ENCODE measurements around the gene POLR1G. TPM values are rescaled to one million over a fixed set of nuclear protein-coding genes. Genes with fewer than 3 reads are reported as not detected.
"Not testable (repeated sequence)": the region's sequence is repeated elsewhere in the genome, so short reads cannot be mapped to it uniquely, and the experiment has no call there.

The POLR1G gene
- total and polyA plus RNA-seq, 9 of the 15 experiments (the other 6 are each of a cell fraction or from before 2014, with no cell fraction given): 3.0 to 50.1 (median 27.4) TPM

DNA sequence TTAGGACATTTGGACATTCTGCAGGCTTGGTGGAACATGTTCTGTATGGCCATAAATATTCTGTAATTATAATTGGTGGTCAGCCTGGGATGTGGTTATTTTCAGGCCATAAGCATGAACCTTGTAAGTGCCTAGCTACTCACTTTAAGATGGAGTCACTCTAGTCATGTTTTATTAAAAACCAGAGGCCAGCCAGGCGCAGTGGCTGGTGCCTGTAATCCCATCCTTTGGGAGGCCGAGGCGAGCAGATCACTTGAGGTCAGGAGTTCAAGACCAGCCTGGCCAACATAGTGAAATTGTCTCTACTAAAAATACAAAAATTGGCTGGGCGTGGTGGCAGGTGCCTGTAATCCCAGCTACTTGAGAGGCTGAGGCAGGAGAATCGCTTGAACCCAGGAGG is 1.1 kb downstream of the POLR1G start:
- H3K4me1 ChIP-seq (replicated peaks in 1 of 2; ENCODE audit: control insufficient read depth in 2 of 2, insufficient read depth in 2 of 2, low read length in 2 of 2): peaks cover 21 to 55% of the 10 kb centered on the region in 2 experiments; a peak in 4 of 5 replicates
- CTCF ChIA-PET (ENCODE audit: low intra/inter-chr PET ratio); intact Hi-C loops (cut with micrococcal nuclease); in situ Hi-C loops (cut with MboI); BruUV-seq (replicated peaks); H3K27me3 ChIP-seq (ENCODE audit: control insufficient read depth in 2 of 2, insufficient read depth in 2 of 2, low read length in 2 of 2); H3K9me3 ChIP-seq (replicated peaks; ENCODE audit: control insufficient read depth, insufficient read depth, low read depth, low read length); ATAC-seq; H3K9me1 ChIP-seq (ENCODE audit: control insufficient read depth, insufficient read depth, low read length); H4K20me1 ChIP-seq (replicated peaks; ENCODE audit: control insufficient read depth, insufficient read depth, low read length); FAIRE-seq; H2AFZ ChIP-seq (ENCODE audit: low read depth, low read length); DNase-seq (ENCODE audit: extremely low read depth in 1 of 4, low spot score in 3 of 4); TF ChIP-seq NR4A1 (CRISPR knock-in tag; IDR thresholded peaks at IDR 0.05); NR2C1 (IDR thresholded peaks at IDR 0.05): not testable (repeated sequence)
- H3K36me3 ChIP-seq (ENCODE audit: control insufficient read depth, insufficient read depth, low read length): peaks cover 28% of the 10 kb centered on the region; the same call in 2 of the 3 replicates
- 40% methylated on average over 5 of the region's 5 CpGs for WGBS (ENCODE audit: insufficient coverage, low coverage, missing lambda C conversion rate)
- peak overlapping the region; percentile 98; the same call in 1 of the 3 replicates for H3K27ac ChIP-seq (ENCODE audit: extremely low read depth, low read depth, low read length)
- H3K9ac ChIP-seq (ENCODE audit: insufficient read depth in 1 of 2, low read depth in 2 of 2, low read length in 2 of 2): peak overlapping the region; percentile 86 to 97; a peak in 3 of 4 replicates
- POLR2A ChIA-PET: interaction anchor here (0.6 to 1.7 kb wide), 4 partner anchors 12 to 68 kb away, joined by 3 to 8 read pairs (median 4); partner anchors contain the start of gene ERCC1
- peaks cover 47% of the 10 kb centered on the region for H3K79me2 ChIP-seq (ENCODE audit: control insufficient read depth, insufficient read depth, low read length)
- peak overlapping the region; percentile 91 for H3K4me2 ChIP-seq (ENCODE audit: insufficient read depth, low read length)
- peak; percentile 83 for TF ChIP-seq DMBX1 (CRISPR knock-in tag; IDR thresholded peaks at IDR 0.05; ENCODE audit: borderline replicate concordance)
- TF ChIP-seq, protein P1, sequence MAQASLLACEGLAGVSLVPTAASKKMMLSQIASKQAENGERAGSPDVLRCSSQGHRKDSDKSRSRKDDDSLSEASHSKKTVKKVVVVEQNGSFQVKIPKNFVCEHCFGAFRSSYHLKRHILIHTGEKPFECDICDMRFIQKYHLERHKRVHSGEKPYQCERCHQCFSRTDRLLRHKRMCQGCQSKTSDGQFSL (CRISPR knock-in tag; IDR thresholded peaks at IDR 0.05): not testable (repeated sequence)
- TF ChIP-seq, protein P1 (tag; IDR thresholded peaks at IDR 0.05): peak in 1 of 2 experiments; percentile 50; a peak in 1 of 4 replicates
- TF ChIP-seq NR4A1 (tag; IDR thresholded peaks at IDR 0.05): peak; percentile 55; the same call in 1 of the 2 replicates
- TF ChIP-seq, protein P2, sequence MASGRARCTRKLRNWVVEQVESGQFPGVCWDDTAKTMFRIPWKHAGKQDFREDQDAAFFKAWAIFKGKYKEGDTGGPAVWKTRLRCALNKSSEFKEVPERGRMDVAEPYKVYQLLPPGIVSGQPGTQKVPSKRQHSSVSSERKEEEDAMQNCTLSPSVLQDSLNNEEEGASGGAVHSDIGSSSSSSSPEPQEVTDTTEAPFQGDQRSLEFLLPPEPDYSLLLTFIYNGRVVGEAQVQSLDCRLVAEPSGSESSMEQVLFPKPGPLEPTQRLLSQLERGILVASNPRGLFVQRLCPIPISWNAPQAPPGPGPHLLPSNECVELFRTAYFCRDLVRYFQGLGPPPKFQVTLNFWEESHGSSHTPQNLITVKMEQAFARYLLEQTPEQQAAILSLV (tag; IDR thresholded peaks at IDR 0.05): 0 out of 2 replicates have a peak, but pooled peaks have one; percentile 18
- peak; percentile 60; the same call in 1 of the 2 replicates for TF ChIP-seq PTRF (tag; IDR thresholded peaks at IDR 0.05)
- 0 out of 2 replicates have a peak, but pooled peaks have one; percentile 34 for TF ChIP-seq SMAD4 (CRISPR knock-in tag; conservative IDR thresholded peaks at IDR 0.05)
- peak; percentile 49 for TF ChIP-seq NR2C1 (tag; IDR thresholded peaks at IDR 0.05)
- TF ChIP-seq, protein P3, sequence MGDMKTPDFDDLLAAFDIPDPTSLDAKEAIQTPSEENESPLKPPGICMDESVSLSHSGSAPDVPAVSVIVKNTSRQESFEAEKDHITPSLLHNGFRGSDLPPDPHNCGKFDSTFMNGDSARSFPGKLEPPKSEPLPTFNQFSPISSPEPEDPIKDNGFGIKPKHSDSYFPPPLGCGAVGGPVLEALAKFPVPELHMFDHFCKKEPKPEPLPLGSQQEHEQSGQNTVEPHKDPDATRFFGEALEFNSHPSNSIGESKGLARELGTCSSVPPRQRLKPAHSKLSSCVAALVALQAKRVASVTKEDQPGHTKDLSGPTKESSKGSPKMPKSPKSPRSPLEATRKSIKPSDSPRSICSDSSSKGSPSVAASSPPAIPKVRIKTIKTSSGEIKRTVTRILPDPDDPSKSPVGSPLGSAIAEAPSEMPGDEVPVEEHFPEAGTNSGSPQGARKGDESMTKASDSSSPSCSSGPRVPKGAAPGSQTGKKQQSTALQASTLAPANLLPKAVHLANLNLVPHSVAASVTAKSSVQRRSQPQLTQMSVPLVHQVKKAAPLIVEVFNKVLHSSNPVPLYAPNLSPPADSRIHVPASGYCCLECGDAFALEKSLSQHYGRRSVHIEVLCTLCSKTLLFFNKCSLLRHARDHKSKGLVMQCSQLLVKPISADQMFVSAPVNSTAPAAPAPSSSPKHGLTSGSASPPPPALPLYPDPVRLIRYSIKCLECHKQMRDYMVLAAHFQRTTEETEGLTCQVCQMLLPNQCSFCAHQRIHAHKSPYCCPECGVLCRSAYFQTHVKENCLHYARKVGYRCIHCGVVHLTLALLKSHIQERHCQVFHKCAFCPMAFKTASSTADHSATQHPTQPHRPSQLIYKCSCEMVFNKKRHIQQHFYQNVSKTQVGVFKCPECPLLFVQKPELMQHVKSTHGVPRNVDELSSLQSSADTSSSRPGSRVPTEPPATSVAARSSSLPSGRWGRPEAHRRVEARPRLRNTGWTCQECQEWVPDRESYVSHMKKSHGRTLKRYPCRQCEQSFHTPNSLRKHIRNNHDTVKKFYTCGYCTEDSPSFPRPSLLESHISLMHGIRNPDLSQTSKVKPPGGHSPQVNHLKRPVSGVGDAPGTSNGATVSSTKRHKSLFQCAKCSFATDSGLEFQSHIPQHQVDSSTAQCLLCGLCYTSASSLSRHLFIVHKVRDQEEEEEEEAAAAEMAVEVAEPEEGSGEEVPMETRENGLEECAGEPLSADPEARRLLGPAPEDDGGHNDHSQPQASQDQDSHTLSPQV (IDR thresholded peaks at IDR 0.05): peak; percentile 92
- TF ChIP-seq, protein P4, sequence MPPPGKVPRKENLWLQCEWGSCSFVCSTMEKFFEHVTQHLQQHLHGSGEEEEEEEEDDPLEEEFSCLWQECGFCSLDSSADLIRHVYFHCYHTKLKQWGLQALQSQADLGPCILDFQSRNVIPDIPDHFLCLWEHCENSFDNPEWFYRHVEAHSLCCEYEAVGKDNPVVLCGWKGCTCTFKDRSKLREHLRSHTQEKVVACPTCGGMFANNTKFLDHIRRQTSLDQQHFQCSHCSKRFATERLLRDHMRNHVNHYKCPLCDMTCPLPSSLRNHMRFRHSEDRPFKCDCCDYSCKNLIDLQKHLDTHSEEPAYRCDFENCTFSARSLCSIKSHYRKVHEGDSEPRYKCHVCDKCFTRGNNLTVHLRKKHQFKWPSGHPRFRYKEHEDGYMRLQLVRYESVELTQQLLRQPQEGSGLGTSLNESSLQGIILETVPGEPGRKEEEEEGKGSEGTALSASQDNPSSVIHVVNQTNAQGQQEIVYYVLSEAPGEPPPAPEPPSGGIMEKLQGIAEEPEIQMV (tag; conservative IDR thresholded peaks at IDR 0.05; ENCODE audit: low read depth): 0 out of 2 replicates have a peak, but pooled peaks have one; percentile 25
- peak overlapping the region; percentile 78 for H3K4me3 ChIP-seq

All from K562 (cell line).